Measurements from ENCODE around the gene MFSD2A. TPM values are rescaled to one million over a fixed set of nuclear protein-coding genes. Genes with fewer than 3 reads are reported as not detected.
"Not testable (repeated sequence)": the region's sequence is repeated elsewhere in the genome, so short reads cannot be mapped to it uniquely, and the experiment has no call there.

The MFSD2A gene
- polyA plus RNA-seq, 6 donors from 2014 or later = 0.43 to 0.79 (median 0.65) TPM; not detected in 1

DNA sequence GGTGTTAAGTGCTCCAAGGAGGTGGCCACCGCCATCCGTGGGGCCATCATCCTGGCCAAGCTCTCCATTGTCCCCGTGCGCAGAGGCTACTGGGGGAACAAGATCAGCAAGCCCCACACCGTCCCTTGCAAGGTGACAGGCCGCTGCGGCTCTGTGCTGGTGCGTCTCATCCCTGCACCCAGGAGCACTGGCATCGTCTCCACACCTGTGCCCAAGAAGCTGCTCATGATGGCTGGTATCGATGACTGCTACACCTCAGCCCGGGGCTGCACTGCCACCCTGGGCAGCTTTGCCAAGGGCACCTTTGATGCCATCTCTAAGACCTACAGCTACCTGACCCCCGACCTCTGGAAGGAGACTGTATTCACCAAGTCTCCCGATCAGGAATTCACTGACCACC lies 8.0 kb downstream of the MFSD2A start:
- not testable (repeated sequence) for ATAC-seq (ENCODE audit: low read depth in 2 of 2); H3K9me3 Mint-ChIP-seq; H3K4me3 Mint-ChIP-seq; H3K36me3 Mint-ChIP-seq; DNase-seq; H3K27me3 Mint-ChIP-seq
- peak overlapping the region in 1 of 6 donors; percentile 6 for H3K27ac Mint-ChIP-seq
- peaks cover 35 to 46% (median 37%) of the 10 kb centered on the region in 3 donors for H3K4me1 Mint-ChIP-seq

DNA sequence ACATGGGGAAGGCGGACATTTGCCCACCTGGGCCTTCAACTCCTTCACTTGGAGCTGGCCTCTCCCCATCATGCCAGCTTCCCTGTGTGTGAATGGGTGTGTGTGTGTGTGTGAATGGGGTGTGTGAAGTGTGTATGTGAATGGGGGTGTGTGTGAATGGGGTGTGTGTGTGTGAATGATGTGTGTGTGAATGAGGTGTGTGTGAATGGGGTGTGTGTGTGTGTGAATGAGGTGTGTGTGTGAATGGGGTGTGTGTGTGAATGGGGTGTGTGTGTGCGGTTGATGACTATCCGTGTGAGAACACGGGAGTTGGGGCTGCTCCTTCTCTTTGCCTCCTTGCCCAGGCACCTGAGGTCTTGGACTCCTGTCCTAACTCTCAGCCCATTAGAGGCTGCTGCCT lies 9.6 kb downstream of the MFSD2A start:
- no peaks in the 10 kb centered on the region for H3K9me3 Mint-ChIP-seq
- no peaks in the 10 kb centered on the region for H3K36me3 Mint-ChIP-seq
- peaks cover 31 to 46% (median 31%) of the 10 kb centered on the region in 3 donors for H3K4me1 Mint-ChIP-seq
- ATAC-seq (ENCODE audit: low read depth in 2 of 2) (no peak), DNase-seq (no peak)
- H3K27me3 Mint-ChIP-seq = no peaks in the 10 kb centered on the region
- H3K27ac Mint-ChIP-seq = peak overlapping the region in 3 of 6 donors; percentile 57 to 88 (median 79)
- no peak overlapping the region for H3K4me3 Mint-ChIP-seq

DNA sequence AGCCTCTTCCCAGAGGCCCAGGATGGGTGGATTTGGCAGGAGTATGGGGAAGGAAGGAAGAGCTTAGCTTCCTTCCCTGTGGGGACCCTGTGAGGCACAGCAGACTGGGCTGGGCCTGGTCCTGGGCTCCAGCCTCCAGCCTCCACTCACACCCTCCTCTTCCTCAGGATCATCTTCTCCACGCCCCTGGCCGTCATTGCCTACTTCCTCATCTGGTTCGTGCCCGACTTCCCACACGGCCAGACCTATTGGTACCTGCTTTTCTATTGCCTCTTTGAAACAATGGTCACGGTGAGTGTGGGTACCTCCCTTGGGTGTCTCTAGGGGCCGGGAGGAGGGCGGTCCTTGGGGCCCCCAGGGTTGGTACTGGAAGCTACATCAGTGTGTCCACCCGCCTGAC lies 10.1 kb downstream of the MFSD2A start:
- H3K36me3 Mint-ChIP-seq = no peaks in the 10 kb centered on the region
- H3K27ac Mint-ChIP-seq = no peak overlapping the region
- ATAC-seq (ENCODE audit: low read depth in 2 of 2) = no peak
- no peak overlapping the region for H3K4me3 Mint-ChIP-seq
- no peaks in the 10 kb centered on the region for H3K27me3 Mint-ChIP-seq
- peaks cover 27 to 41% (median 27%) of the 10 kb centered on the region in 3 donors for H3K4me1 Mint-ChIP-seq
- DNase-seq = no peak
- H3K9me3 Mint-ChIP-seq = no peaks in the 10 kb centered on the region

DNA sequence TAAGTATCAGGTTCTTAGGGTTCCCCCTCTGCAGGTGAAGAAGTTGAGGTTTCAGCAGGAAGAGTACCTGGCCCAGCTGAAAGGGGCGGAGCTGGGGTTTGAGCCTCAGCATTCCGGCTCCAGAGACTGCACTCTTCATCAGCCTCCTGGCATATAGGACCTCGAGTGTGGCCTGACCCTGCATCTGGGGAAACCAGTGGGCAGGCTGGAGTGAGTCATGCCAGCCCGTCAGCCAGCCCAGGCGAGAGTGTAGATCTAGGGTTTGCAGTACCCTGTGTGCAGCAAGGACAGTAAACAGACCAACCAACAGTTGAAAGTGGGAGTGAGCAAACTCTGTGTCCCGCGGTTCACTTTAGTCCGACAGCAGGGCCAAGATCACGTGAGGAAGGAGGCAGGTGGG lies 14.1 kb downstream of the MFSD2A start:
- Mint-ChIP-seq H3K27me3 (peaks cover 0 to 8% (median 0%) of the 10 kb centered on the region in 3 donors), H3K36me3 (no peaks in the 10 kb centered on the region), H3K9me3 (no peaks in the 10 kb centered on the region), H3K4me3 (no peak overlapping the region), H3K27ac (no peak overlapping the region), H3K4me1 (peaks cover 16 to 27% (median 19%) of the 10 kb centered on the region in 3 donors)
- ATAC-seq (ENCODE audit: low read depth in 2 of 2) (no peak), DNase-seq (no peak)

DNA sequence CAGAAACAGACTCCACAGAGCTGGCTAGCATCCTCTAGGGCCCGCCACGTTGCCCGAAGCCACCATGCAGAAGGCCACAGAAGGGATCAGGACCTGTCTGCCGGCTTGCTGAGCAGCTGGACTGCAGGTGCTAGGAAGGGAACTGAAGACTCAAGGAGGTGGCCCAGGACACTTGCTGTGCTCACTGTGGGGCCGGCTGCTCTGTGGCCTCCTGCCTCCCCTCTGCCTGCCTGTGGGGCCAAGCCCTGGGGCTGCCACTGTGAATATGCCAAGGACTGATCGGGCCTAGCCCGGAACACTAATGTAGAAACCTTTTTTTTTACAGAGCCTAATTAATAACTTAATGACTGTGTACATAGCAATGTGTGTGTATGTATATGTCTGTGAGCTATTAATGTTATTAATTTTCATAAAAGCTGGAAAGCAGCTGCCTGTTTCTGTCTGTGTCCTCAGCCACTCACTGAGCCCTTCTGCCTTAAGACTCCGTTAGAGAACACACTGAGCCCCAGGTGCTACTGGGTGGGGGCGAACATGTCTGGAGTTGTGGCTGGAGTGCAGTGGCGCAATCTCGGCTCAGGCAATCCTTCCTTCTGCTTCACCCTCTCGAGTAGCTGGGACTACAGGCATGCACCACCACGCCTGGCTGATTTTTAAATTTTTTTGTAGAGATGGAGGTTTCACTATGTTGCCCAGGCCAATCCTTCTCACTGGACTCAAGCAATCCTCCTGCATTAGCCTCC lies 14.8 kb downstream of the MFSD2A start:
- ATAC-seq (ENCODE audit: low read depth in 2 of 2) = no peak

DNA sequence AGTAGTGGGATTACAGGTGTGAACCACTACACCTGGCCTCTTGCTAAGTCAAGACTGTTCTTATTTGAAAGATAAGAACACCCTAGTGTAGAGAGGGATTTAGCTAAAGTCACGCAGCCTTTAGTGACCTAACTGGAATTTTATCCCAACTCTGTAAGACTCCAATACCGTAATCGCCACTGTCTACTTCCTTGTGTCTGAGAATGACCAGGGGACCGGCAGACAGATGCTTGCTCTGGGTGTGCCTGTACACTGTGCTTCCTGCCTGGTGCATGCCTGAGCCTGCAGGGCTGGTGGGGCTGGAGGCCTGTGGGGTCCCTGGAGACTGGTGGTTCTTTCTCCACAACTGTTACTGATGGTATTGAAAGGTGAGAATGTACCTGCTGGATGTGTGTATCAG lies 15.3 kb downstream of the MFSD2A start:
- no peak overlapping the region for H3K4me3 Mint-ChIP-seq
- no peaks in the 10 kb centered on the region for H3K36me3 Mint-ChIP-seq
- DNase-seq (no peak), ATAC-seq (ENCODE audit: low read depth in 2 of 2) (no peak)
- H3K27me3 Mint-ChIP-seq = peaks cover 0 to 8% (median 0%) of the 10 kb centered on the region in 3 donors
- peak overlapping the region in 1 of 6 donors; percentile 33 for H3K27ac Mint-ChIP-seq
- peaks cover 11 to 24% (median 14%) of the 10 kb centered on the region in 3 donors for H3K4me1 Mint-ChIP-seq
- H3K9me3 Mint-ChIP-seq = no peaks in the 10 kb centered on the region

More for the DNA sequence above, 14.8 kb downstream of the MFSD2A start:
- Mint-ChIP-seq H3K27ac (no peak overlapping the region), H3K4me3 (no peak overlapping the region), H3K9me3 (no peaks in the 10 kb centered on the region), H3K27me3 (peaks cover 0 to 8% (median 0%) of the 10 kb centered on the region in 3 donors), H3K36me3 (no peaks in the 10 kb centered on the region), H3K4me1 (peaks cover 14 to 27% (median 16%) of the 10 kb centered on the region in 3 donors)
- no peak for DNase-seq

DNA sequence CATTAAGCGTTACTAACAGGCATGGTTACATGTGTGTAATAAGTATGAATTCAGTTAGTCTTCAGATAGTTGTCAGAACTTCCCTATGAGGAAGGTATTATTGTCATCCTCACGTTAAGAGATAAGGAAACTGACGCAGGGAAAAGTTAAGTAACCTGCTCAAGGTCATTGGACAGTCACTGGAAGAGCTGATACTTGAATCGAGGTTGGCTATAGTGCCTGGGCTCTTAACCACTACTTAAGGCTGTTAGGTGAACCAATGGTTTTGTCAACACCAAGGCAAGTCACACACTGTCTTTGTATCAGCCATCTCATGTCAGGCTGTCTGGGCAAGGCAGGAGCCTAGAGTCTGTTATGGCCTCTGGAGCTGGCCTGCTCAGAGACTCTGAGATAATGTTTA lies 16.2 kb downstream of the MFSD2A start:
- H3K27ac Mint-ChIP-seq = peak overlapping the region in 1 of 6 donors; percentile 42
- H3K4me1 Mint-ChIP-seq = peaks cover 6 to 17% (median 12%) of the 10 kb centered on the region in 3 donors
- H3K4me3 Mint-ChIP-seq = no peak overlapping the region
- DNase-seq (no peak), ATAC-seq (ENCODE audit: low read depth in 2 of 2) (no peak)
- H3K36me3 Mint-ChIP-seq = no peaks in the 10 kb centered on the region
- no peaks in the 10 kb centered on the region for H3K9me3 Mint-ChIP-seq
- H3K27me3 Mint-ChIP-seq = peaks cover 0 to 8% (median 0%) of the 10 kb centered on the region in 3 donors

DNA sequence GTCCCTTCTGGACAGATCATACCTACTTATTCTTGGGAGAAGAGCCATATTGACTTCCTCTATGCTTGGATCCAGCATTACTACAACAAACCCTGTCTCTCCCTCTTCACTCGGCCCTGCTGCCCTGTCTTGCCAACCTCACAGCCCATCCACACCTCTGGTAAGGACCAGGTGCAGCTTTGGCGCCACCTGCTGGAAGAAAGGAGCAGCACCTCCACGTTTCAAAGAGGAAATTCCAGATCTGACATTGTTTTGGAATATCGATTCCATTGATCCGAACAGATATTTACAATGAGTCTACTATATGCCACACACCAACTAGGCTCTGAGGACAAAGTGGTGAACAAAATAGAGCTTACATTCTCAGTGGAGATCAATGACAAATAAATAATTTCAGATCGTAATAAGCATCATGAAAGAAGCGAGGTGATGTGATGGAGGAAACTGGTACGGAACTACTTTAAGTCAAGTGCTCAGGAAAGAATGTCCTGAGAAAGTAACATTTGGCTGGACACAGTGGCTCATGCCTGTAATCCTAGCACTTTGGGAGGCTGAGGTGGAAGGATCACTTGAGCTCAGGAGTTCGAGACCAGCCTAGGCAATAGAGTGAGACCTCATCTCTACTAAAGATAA lies 18.7 kb downstream of the MFSD2A start:
- Mint-ChIP-seq H3K36me3 (no peaks in the 10 kb centered on the region), H3K9me3 (no peaks in the 10 kb centered on the region), H3K27ac (peak overlapping the region in 2 of 6 donors; percentile 6 to 89), H3K4me1 (peaks cover 6 to 7% (median 7%) of the 10 kb centered on the region in 3 donors), H3K4me3 (no peak overlapping the region), H3K27me3 (peaks cover 0 to 8% (median 0%) of the 10 kb centered on the region in 3 donors)
- DNase-seq (peak; percentile 68), ATAC-seq (ENCODE audit: low read depth in 2 of 2) (peak; percentile 74 to 81)

DNA sequence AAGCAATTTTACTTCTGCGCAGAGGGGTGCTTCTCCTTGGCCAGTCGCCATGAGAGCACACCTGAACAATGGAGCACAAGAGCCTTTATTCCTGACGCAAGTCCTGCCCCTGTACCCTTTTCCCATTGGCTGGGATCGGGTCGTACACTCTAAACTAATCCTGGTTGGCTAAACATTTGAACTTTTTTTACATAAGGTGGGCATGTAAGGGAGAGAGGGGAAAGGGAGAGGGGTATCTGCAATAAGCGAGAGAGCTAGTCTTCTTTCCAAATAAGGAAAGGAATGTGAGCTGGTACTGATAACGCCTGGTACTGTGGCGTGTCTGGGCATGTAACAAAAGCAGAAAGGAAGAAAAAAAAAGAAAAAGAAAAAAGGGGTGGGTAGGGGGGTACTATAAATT lies 21.8 kb downstream of the MFSD2A start:
- Mint-ChIP-seq H3K36me3 (no peaks in the 10 kb centered on the region), H3K4me1 (peaks cover 10 to 16% (median 13%) of the 10 kb centered on the region in 3 donors), H3K9me3 (no peaks in the 10 kb centered on the region), H3K27ac (peak overlapping the region in 1 of 6 donors; percentile 31), H3K4me3 (no peak overlapping the region), H3K27me3 (peaks cover 0 to 8% (median 0%) of the 10 kb centered on the region in 3 donors)
- ATAC-seq (ENCODE audit: low read depth in 2 of 2) = no peak
- no peak for DNase-seq

DNA sequence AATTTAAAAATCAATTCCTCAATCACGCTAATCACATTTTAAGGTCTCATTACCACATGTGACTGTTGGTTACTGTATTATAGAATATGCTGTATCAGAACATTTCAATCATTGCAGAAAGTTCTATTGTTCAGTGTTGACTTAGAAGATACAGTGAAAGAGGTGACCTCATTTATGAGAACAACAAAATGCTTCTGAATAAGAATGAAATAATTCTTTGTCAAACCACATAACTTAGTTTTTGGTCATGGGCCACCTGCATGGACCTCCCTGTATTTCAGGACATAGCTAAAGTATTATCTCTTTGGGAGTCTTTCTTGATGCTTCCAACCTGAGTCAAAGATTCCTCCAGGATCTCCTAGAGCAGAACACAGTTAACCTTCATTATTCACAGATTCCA lies 22.3 kb downstream of the MFSD2A start:
- H3K9me3 Mint-ChIP-seq = no peaks in the 10 kb centered on the region
- ATAC-seq (ENCODE audit: low read depth in 2 of 2) (no peak), DNase-seq (no peak)
- H3K36me3 Mint-ChIP-seq = no peaks in the 10 kb centered on the region
- no peak overlapping the region for H3K4me3 Mint-ChIP-seq
- peaks cover 10 to 16% (median 13%) of the 10 kb centered on the region in 3 donors for H3K4me1 Mint-ChIP-seq
- no peak overlapping the region for H3K27ac Mint-ChIP-seq
- H3K27me3 Mint-ChIP-seq = peaks cover 0 to 8% (median 0%) of the 10 kb centered on the region in 3 donors

DNA sequence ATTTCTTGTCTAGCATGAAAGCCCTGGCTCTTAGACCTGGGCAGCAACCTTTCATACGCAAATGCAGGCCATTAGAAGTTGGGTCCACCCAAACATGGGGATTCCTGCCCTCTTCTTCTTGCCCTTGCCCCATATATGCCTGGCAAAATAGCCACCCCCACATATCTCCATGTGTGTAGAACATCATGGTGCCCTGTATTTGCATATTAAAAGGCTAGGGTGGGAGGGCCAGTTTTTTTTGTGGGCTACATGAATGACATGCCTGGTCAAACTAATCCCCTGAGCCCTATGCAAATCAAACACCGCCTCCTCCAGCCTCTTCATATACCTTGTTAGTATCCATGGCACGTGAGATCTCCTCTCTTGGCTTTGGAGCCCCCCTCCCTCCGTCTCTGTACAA lies 24.7 kb downstream of the MFSD2A start:
- Mint-ChIP-seq H3K9me3 (no peaks in the 10 kb centered on the region), H3K27ac (no peak overlapping the region), H3K27me3 (no peaks in the 10 kb centered on the region), H3K4me3 (no peak overlapping the region), H3K36me3 (no peaks in the 10 kb centered on the region), H3K4me1 (peaks cover 3 to 9% (median 6%) of the 10 kb centered on the region in 3 donors)
- no peak for DNase-seq
- ATAC-seq (ENCODE audit: low read depth in 2 of 2) = no peak

DNA sequence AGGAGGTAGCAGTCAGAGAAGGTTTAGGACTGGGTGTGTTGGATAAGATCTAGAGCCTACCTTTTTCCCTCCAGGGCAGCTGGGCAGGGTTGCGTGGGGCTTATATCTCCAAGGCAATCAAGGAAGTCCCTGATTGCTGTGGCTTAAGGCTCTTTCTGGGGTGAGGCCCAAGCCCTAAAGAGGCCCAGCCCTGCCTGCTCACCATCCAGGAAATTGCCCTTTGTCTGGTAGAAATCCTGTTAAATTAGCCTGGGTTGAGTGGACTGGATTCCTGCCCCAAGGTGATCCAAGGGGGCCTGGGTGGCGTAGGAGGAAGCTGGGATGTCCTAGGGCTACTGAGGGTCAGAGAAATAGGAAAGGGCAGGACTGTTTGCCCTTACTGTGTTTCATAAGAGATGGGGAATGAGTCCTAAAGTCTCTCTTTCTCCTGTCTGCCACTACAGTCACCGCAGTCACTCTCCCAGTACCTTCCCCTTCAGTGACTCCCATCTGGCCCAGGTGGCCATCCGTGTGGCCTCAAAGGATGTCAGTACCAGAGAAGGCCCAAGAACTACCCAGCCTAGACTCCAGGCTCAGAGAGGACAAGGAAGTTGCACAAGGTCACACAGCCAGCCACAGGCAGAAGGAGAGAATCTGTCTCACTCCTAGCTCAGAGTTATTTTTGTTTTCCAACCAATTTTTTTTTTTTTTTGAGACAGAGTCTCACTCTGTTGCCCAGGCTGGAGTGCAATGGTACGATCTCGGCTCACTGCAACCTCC lies 25.8 kb downstream of the MFSD2A start:
- Mint-ChIP-seq H3K36me3 (no peaks in the 10 kb centered on the region), H3K9me3 (no peaks in the 10 kb centered on the region), H3K27ac (peak overlapping the region in 1 of 6 donors; percentile 27), H3K4me3 (peak overlapping the region in 1 of 8 donors; percentile 51), H3K27me3 (no peaks in the 10 kb centered on the region), H3K4me1 (peaks cover 3 to 9% (median 6%) of the 10 kb centered on the region in 3 donors)
- ATAC-seq (ENCODE audit: low read depth in 2 of 2) = no peak
- DNase-seq = no peak

DNA sequence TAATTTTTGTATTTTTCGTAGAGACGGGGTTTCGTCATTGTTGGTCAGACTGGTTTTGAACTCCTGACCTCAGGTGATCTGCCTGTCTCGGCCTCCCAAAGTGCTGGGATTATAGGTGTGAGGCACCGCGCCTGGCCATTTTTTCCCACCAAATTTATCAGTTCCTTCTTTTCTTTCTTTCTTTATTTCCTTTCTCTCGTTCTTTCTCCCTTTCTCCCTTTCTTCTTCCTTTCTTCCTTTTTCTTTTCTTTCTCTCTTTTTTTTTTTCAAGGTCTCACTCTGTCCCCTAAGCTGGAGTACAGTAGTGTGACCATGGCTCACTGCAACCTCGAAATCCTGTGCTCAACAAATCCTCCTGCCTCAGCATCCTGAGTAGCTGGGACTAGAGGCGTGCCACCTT lies 26.4 kb downstream of the MFSD2A start:
- no peak for ATAC-seq (ENCODE audit: low read depth in 2 of 2)
- peak overlapping the region in 1 of 6 donors; percentile 35 for H3K27ac Mint-ChIP-seq
- no peak overlapping the region for H3K4me3 Mint-ChIP-seq

More for the DNA sequence above, 26.4 kb downstream of the MFSD2A start:
- no peaks in the 10 kb centered on the region for H3K36me3 Mint-ChIP-seq
- peaks cover 5 to 9% (median 6%) of the 10 kb centered on the region in 3 donors for H3K4me1 Mint-ChIP-seq
- no peaks in the 10 kb centered on the region for H3K27me3 Mint-ChIP-seq
- no peaks in the 10 kb centered on the region for H3K9me3 Mint-ChIP-seq
- no peak for DNase-seq
